GM21576 (cell line): Measurements from ENCODE around the gene TAC4.
"Not testable (repeated sequence)": the region's sequence is repeated elsewhere in the genome, so short reads cannot be mapped to it uniquely, and the experiment has no call there.

Experiments used
- ATAC-seq: cut with Tn5 transposase; IDR thresholded peaks from one replicate; pipeline ENCODE4 v1.9.1; 2021; ENCODE audit warnings: mild to moderate bottlenecking, moderate library complexity; ENCODE audit not compliant: unreplicated experiment

The TAC4 gene

DNA sequence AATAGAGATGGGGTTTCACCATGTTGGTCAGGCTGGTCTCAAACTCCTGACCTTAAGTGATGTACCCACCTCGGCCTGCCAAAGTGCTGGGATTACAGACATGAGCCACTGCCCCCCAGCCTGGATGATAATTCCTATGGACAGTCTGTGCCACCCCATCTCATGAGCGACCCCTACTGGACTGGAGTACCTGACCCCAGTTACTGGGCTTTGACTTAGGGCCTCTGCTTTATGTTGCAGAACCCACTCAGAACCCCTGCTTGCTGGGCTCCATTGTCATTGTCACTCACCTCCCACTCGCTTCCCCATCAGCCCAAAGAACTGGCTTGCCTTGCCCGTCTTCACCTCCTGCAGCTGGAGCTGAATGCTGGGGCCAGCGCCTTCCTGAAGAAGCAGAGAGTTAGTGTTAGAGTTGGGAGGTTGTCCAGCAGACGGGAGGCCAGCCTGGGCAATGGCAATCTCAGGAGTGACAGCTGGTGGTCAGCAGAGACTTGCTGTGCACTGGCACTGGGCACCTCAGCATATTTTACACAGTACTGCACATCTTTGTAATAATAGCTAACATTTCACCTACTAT lies 4.0 kb downstream of the TAC4 start:
- no peak for ATAC-seq

DNA sequence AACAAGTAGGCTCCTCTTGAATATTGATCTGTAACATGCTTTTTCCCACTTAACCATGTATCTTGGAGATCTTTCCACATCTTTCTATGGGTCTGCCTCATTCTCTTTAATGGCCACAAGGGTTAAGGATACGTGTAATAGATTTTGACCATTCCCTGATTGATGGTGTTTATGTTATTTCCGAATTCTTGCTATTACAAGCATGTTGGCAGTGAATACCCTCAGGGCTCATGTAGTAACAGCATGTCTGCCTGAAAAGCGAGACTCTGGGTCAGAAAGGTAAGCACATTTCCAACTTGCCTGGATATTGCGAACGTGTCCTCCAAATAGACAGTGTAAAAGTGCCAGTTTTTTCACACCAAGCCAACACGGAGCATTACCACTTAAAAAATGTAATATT lies 5.0 kb downstream of the TAC4 start:
- no peak for ATAC-seq

DNA sequence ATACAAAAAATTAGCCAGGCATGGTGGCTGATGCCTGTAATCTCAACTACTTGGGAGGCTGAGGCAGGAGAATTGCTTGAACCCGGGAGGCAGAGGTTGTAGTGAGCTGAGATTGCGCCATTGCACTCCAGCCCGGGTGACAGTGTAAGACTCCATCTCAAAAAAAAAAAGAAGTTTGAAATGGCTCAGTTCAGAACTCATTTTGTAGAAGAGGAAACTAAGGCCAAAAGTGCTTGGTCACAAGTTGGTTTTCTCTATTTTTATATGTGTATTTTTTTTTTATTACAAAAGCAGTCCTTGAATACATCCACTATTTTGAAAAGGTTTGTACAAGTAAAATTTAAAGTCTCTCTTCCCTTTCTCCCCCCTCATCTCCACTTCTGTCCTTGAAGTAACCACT lies 5.5 kb downstream of the TAC4 start:
- ATAC-seq, result no peak

DNA sequence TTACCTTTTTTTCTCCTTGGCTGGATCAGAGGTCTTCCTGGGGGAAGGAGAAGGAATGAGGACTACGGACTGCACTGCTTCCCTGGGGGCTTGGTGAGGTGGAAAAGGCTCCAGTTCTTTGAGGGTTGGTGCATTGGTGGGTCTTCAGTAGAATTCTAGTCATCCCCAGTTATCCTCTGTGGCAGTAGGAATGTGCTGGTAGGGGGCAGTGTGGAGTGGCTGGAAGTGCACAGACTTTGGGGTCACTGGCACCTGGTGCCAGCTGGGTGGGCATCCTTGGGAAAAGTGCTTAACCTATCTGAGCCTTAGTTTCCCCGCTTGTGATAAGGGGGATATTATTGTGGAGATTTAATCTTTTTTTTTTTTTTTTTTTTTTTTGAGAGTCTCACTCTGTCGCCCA lies 6.3 kb downstream of the TAC4 start:
- ATAC-seq, result no peak

DNA sequence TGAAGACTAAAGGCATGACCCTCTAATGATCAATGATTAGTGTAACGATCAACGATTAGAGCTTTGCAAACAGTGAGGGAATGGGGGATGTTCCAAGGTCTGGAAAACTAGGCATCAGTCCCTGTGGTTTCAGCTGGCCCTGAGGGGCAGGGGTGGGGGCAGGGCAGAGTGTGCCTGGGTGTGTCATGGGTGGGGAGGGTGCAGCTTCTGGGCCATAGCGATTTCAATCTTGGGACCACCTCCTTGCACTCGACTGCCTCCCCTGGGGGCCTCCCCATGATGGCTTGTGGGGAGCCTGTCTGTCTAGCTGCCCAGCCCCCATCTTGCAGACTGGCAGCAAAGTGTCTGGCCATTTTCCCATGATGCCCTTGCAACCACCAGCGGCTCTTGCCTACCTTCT lies 8.4 kb downstream of the TAC4 start:
- ATAC-seq, result no peak

DNA sequence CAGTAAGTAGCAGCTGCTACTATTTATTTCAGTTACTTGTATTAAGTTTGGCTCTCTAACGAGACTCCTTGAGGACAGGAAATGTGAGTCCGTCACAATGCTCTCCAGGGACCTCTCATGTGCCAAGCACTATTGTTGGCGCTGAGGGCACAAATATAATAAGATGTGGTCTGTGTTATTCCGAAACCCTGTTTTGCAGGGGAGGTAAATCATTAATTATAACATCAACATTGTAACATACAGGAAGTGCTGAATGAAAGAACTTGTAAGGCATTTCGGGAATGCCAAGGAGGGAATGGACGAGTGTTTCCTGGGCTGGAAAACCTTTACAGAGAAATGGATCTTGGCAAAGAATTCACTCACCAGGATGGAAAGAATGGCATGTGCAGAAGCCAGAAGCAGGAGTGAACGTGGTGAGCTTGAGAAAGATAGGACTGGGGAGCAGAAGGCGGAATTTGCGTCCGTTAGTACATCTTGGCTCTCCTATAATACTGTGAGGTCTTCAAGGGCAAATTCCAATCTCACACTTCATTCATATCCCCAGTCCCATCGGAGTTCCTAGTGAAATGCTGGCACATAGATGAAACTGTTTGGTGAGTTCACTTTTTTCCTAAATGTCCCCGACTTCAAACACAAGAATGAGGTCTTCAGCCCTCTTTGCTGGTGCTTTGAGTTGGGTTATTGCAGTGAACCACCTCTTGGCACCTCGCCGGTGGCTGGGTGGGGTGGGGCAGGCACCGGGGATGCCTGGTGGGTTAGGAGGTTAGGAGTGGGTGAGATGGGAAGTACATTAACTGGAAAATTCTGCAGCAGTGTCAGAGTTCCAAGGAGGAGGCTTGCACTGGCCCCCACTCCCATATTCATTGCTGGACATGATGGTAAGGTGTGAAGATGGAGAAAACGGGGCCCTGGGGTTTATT lies 11.5 kb downstream of the TAC4 start:
- ATAC-seq, result no peak

DNA sequence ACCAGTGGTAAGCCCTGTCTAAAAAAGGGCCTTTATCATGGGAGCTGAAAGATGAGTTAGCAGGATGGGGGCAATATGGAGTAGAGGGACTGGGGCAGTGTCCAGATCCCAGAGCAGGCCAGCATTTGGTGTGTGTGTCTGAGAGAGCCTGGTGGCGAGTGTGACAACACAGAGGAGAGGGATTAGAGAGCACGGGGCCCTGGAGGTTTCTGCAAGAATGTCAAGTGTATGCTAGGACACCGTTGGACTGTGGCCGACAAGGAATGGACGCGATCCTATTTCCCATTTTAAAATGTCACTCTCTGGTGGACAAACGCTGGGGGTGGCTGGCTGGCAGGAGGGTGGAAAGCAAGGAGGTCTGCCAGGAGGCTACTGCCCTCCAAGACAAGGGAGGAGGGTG lies 12.4 kb downstream of the TAC4 start:
- no peak for ATAC-seq

DNA sequence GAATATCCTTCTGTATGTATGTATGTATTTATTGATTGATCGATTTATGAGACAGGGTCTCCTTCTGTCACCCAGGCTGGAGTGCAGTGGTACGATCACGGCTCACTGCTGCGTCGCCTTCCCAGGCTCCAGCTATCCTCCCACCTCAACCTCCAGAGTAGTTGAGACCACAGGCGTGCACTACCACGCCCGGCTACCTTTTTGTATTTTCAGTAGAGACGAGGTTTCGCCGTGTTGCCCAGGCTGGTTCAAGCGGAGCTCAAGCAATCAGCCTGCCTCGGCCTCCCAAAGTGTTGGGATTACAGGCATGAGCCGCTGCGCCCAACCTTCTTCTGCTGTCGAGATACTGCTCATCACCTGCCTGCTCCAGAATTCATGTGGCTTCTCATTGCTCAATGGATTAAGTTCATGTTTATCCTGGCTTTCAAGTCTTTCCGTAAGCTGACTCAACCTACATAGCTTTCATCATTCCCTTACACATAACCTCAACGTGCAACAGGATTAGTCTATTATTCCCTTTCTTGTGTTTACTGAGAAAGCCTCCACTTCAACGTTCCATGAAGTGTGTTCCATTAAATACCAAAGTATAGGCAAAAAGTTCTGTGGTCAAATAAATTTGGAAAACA lies 13.6 kb downstream of the TAC4 start:
- ATAC-seq, result no peak

DNA sequence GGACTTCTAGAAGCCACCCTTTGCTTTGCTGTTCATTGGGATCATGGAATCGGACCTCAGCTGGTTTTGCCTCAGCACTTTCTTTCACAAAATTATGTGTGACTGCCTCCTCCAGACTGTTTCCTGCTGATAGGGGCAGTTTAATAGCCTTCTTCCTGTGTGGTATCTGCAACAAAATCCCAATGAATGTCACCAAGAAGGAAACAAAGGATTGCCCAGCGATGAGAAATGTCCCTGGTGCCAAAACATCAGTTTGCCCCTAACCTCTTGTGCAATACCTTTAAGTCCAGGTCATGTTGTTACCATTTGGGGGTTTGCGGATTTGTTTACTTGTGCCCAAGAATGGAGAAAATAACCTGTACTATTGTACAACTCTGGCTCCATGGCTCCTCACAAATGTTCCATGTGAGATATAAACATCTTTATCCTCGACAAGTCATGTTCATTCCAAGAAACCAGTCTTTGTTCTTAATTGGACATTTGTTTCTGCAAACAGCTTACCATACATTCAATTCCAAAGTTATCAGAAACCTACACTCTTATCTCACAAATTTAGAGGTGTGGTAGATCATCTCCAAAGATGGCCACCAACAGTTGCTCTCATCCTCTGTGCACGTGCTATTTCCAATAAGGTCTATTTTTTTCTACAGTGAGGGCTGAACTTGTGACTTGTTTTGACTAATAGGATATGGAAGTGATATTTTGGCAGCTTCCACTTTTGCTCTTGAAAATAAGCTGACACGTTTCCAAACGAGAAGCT lies 14.8 kb downstream of the TAC4 start:
- no peak for ATAC-seq

DNA sequence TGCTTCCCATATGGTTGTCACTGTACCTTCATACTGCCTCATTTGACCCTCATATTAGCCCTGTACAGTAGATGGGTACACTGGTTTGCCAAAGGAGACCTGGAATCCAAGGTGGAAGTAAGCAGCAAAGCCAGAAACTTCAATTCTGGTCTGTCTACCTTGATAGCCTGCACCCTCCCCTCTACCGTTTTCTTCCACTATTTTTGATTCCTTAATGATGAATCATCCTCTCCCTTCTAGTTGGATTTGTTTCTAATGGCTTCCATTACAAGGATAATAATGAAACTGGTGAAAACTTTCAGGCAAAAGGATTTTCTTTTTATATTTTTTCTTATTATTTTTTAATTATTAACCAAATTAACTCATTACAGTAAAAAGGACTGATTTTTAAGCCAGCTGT lies 17.3 kb downstream of the TAC4 start:
- no peak for ATAC-seq

DNA sequence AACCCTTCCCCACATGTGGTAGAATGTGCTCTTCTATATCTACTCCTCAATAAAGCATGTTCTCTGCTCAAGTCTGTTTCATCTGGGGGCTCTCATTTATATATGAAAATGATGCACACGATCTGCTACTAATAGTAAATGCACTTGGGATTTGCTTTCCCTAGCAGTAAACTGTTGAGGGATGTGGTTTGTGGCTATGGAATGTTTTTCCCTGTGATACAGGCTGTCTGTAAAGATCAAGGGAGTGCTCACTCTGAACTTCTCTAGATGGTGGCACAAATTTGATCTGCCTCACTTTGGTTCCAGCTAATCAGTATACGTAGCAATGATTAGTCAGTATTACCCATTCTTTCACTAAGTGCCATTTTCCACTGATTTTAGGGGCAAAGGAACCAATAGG lies 18.8 kb downstream of the TAC4 start:
- no peak for ATAC-seq

DNA sequence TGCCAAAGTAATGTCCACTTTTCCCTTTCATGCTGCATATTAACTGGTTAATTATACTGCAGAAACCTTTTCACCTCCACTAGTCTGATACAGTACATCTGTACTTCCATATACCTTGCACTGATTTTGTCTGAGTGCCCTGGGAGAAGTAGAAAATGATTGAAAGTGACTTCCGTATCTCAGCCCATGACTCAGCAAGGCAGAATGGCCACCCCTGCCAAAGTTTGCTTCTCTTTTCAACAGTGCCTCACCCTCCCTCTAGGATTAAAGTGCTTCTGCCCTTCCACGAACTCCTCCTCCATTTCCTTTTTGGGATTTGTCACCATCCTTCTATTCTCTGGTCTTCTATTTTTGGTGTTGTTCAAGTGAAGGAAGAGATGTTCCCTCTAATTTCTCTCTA lies 19.5 kb downstream of the TAC4 start:
- not testable (repeated sequence) for ATAC-seq

DNA sequence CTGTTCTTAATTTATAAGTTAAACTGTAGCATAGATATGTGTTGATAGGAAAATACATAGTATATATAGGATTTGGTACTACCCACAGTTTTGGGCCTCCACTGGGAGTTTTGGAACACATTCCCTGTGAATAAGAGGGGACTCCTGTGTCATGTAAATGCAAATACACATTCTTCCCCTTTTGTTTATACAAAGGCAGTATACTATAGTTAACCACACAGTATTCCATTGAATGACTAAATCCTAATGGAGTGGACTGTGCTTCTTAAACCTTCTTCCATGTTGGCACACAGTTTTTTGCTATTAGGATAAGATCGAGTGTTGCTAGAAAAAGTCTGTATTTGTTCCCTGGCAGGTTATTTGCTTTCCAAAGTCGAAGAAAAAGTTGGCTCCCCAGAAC lies 22.2 kb downstream of the TAC4 start:
- no peak for ATAC-seq

DNA sequence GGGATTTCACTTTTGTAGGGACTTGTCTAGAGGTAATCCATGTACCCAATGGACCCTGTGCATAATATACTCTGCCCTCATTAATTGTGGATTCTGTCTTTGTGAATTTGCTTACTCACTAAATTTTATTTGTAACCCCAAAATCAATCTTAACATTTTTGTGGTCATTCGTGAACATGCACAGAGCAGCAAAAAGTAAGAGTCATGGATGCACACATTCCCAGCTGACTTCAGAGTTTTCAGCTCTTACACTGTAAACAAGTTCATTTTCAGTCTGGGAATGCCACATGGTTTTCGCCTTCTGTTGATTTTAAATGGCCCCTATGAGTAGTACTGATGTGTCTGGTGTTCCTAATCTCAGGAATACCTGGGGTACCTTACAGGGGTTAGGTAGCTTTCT lies 24.3 kb downstream of the TAC4 start:
- ATAC-seq, result no peak

DNA sequence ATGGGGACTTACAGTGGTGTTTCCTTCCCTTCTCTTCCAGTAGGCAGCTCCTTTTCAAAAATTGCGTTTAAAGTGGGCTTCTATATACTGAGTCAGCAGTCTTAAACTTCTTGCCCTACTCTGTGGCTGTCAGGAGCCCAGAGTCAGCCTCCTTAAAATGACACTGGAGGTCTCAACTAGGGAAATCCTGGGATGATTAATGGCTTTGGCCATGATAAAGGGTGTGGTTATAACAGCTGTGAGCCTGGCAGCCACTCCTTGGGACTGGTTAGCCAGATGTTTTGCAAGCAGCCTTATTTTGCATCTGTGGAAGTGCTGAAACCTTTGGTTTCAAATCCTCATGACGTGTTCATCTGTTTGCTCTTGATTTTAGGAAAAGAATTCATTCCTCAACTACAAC lies 25.0 kb downstream of the TAC4 start:
- ATAC-seq, result no peak

DNA sequence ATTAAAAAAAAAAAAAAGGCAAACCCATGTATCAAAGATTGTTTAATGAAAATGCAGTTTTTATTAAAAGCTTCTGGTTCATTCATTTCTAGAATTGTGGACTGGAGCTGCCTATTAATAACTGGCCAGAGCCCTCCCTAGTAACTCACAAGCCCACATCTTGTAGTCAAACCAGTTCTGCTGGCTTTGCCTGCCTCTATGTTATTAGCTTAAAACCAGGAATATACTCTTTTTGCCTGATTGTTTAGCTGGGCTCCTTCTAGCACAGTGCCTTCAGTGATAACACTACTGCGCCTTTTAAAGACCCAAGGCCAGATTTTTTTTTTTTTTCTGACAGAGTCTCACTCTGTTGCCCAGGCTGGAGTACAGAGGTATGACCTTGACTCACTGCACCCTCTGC lies 26.0 kb downstream of the TAC4 start:
- ATAC-seq, result no peak

DNA sequence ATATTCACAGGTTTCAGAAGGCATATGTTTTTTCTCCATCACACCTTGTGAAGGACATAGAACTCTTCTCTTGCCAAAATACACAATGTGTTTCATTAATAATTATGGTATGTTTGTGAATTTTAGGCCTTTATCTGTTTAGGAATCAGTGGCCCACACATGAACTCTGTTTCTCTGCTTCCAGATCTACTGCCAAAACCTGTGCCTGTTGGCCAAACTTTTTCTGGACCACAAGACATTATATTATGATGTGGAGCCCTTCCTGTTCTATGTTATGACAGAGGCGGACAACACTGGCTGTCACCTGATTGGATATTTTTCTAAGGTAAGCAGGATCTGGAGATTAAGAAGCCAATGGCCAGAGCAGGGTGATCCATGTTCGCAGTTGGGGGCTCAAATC lies 26.4 kb downstream of the TAC4 start:
- no peak for ATAC-seq

DNA sequence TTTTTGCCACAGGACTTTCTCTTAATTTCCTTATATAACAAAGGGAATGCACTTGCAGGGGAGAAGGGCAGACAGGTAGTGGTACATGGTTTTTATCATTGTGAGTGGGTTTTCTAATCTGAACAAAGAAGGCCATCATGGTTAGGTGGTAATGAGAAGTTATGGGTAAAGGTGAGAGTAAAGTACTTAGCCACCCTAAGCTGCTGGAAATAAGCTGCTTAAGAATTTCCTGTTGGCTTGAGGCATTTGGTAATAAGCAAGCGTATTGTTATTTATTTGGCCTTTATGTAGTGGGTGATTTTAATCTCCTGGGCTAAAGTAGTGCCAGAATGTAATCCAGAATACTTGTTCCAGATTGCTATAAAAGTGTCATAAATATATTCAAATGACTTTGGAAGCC lies 27.1 kb downstream of the TAC4 start:
- ATAC-seq, result no peak

DNA sequence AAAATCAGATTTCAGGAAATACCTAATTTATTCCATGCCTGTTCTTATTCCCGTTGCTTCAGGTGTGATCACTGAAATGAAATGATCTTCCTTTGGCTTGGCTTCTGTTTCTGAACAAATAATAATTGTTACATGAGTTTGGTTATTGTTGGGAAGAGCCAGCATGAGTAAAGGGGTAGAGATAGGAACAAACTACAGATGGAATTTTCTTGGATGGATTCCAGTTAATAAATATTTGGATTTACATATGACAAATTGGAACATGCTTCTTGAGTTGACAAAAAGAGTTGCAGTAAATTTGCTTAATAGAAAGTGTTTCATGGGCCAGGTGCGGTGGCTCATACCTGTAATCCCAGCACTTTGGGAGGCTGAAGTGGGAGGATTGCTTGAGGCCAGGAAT lies 28.2 kb downstream of the TAC4 start:
- no peak for ATAC-seq

DNA sequence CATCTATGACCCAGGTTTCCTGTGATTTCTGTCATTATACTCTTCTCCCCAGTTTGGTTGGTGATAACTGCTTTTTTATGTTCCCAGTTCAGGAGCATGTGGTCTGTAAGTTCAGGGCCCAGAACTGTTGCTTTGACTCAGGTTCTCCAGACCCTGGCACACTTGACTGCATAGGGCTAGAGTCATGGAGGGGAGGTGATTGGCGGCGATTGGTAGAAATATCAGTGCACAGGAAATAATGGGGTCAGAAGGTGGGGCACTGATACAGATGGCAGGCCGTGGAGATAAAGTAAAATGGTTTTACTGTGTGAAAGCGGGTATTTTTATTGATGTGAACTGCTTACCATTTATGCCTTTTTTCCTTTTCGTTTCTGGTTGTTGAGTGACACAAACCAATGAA lies 28.7 kb downstream of the TAC4 start:
- no peak for ATAC-seq

DNA sequence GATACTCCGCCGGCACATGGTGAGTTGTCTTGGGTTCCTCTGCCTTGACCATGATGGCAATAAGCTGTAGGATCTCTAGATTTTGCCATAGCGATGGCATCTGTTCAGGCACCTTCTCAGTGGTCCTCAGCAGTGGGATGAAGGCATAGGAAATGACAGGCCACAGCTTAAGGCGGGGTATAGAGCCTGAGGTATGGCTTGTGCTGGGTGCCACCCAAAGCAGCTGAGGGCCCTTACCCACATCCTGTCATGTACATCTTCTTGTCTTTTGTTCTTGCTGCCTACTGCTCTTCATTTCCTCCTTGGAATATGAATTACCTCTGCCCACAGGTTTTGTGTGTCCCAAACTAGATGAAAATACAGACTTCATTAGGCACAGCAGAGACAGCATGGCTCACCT lies 29.9 kb downstream of the TAC4 start:
- ATAC-seq, result no peak
